ENCODE results near the gene SINHCAF. TPM values are rescaled to one million over a fixed set of nuclear protein-coding genes. Genes with fewer than 3 reads are reported as not detected.

Gene SINHCAF
- total and polyA plus RNA-seq, 2 of the 8 experiments (the other 6 are each of a cell fraction or from before 2014, with no cell fraction given) = 138 to 576 TPM

GRCh38 chr12:31278832-31279231 lies 47.1 kb downstream of the SINHCAF start (continued):
- TF ChIP-seq CHD7 (IDR thresholded peaks at IDR 0.05; ENCODE audit: insufficient replicate concordance, low read length) (peak; percentile 51), JUND (IDR thresholded peaks at IDR 0.05; ENCODE audit: low read length) (no peak)
